ENCODE results near the gene KXD1.

KXD1 gene

DNA sequence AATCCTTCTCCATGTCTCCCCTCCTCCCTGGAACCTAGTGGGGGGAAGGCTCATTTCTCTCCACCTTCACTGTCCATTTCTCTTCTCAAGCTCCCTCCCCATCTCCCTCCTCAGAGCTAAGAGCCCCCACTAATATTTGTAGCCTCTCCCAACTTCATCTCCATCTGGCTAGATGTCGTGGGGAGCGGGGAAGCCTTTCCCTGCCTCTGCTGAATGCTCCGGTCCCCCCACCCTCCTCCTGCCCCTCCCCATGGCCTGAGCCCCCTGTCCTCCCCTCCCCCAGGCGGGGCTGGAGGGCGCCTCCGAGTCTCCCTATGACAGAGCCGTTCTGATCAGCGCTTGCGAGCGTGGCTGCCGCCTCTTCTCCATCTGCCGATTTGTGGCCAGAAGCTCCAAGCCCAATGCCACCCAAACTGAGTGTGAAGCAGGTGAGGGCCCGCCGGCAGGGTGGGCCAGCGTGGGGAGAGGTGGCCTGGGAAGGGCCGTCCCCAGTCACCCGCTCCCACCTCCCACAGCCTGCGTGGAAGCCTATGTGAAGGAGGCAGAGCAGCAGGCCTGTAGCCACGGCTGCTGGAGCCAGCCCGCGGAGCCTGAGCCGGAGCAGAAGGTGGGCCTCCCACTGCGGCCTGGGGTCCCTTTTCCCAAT lies 56.0 kb downstream of the KXD1 start:
- Histone ChIP-seq H3K14ac (ENCODE audit: low read length) (no peak overlapping the region), H3K27me3 (ENCODE audit: control insufficient read depth in 3 of 3, insufficient read depth in 3 of 3, low read depth in 1 of 3, low read length in 3 of 3) (peaks cover 41 to 64% (median 59%) of the 10 kb centered on the region in 3 experiments), H3K9me3 (replicated peaks in 1 of 2; ENCODE audit: control insufficient read depth in 2 of 2, insufficient read depth in 1 of 2, low read depth in 1 of 2, low read length in 2 of 2) (peaks cover 0 to 10% of the 10 kb centered on the region in 2 donors), H3K9ac (ENCODE audit: low read depth, low read length, poor library complexity) (peak overlapping the region; percentile 56), H3K79me1 (ENCODE audit: low read depth, low read length) (no peaks in the 10 kb centered on the region), H2BK120ac (ENCODE audit: low read depth, low read length) (peak overlapping the region; percentile 24), H2AK5ac (ENCODE audit: low read depth, low read length) (peak overlapping the region; percentile 11), H3K4me2 (ENCODE audit: insufficient read depth, low read length, poor library complexity, severe bottlenecking) (peak overlapping the region; percentile 32), H3K23ac (ENCODE audit: low read depth, low read length, poor library complexity) (no peak overlapping the region), H3K4ac (ENCODE audit: low read length) (no peak overlapping the region), H2BK12ac (ENCODE audit: low read length) (peak overlapping the region; percentile 17), H3K18ac (ENCODE audit: low read length) (peak overlapping the region; percentile 59), H3K36me3 (replicated peaks in 1 of 2; ENCODE audit: control insufficient read depth in 2 of 2, insufficient read depth in 2 of 2, low read length in 2 of 2) (no peaks in the 10 kb centered on the region), H3K27ac (replicated peaks; ENCODE audit: low read length) (no peak overlapping the region), H2AFZ (ENCODE audit: low read length) (peak overlapping the region; percentile 99), H2BK5ac (ENCODE audit: low read length) (peak overlapping the region; percentile 62), H4K8ac (ENCODE audit: low read depth, low read length) (no peak overlapping the region), H3K4me3 (ENCODE audit: low read length in 2 of 2) (peak overlapping the region; percentile 48 to 85), H3K4me1 (ENCODE audit: control insufficient read depth in 2 of 2, insufficient read depth in 1 of 2, low read depth in 1 of 2, low read length in 2 of 2) (peaks cover 21 to 33% of the 10 kb centered on the region in 2 donors), H2BK15ac (ENCODE audit: low read length) (peak overlapping the region; percentile 10), H4K91ac (ENCODE audit: low read depth, low read length, poor library complexity) (no peak overlapping the region)
- WGBS, 2 donors (ENCODE audit: extremely low coverage in 2 of 2, insufficient read length in 2 of 2, insufficient replicate concordance in 1 of 2): no CpG with 5 or more reads among the region's 23 CpGs
- no peak for DNase-seq (ENCODE audit: low spot score)

DNA sequence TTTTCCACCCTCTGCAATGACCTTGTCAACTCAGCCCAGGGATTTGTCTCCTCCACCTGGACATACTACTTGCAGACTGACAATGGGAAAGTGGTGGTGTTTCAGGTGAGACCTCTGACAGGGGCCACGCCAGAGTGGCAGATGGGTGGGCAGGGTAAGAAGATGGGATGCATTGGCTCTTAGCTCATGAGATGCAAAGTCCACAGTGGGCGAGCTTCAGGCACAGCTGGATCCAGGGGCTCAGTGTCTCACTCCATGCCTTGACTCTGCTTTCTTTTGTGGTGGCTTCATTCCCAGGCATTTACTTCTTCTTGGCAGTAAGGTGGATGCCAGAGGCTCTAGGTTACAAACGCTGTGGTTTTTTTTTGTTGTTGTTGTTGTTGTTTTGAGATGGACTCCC lies 58.4 kb downstream of the KXD1 start:
- H2AFZ ChIP-seq (ENCODE audit: low read length): no peak overlapping the region
- H3K9ac ChIP-seq (ENCODE audit: low read depth, low read length, poor library complexity): no peak overlapping the region
- no peak overlapping the region for H2BK12ac ChIP-seq (ENCODE audit: low read length)
- H2AK5ac ChIP-seq (ENCODE audit: low read depth, low read length): no peak overlapping the region
- no peak overlapping the region for H3K18ac ChIP-seq (ENCODE audit: low read length)
- H3K4me1 ChIP-seq (ENCODE audit: control insufficient read depth in 2 of 2, insufficient read depth in 1 of 2, low read depth in 1 of 2, low read length in 2 of 2): peaks cover 15 to 20% of the 10 kb centered on the region in 2 donors
- no peak overlapping the region for H4K91ac ChIP-seq (ENCODE audit: low read depth, low read length, poor library complexity)
- H2BK15ac ChIP-seq (ENCODE audit: low read length): no peak overlapping the region
- H2BK120ac ChIP-seq (ENCODE audit: low read depth, low read length): no peak overlapping the region
- H3K4me2 ChIP-seq (ENCODE audit: insufficient read depth, low read length, poor library complexity, severe bottlenecking): no peak overlapping the region
- peaks cover 26 to 44% (median 37%) of the 10 kb centered on the region in 3 experiments for H3K27me3 ChIP-seq (ENCODE audit: control insufficient read depth in 3 of 3, insufficient read depth in 3 of 3, low read depth in 1 of 3, low read length in 3 of 3)
- H3K9me3 ChIP-seq (replicated peaks in 1 of 2; ENCODE audit: control insufficient read depth in 2 of 2, insufficient read depth in 1 of 2, low read depth in 1 of 2, low read length in 2 of 2): peaks cover 0 to 10% of the 10 kb centered on the region in 2 donors
- no peaks in the 10 kb centered on the region for H3K36me3 ChIP-seq (replicated peaks in 1 of 2; ENCODE audit: control insufficient read depth in 2 of 2, insufficient read depth in 2 of 2, low read length in 2 of 2)
- DNase-seq (ENCODE audit: low spot score): no peak
- no peaks in the 10 kb centered on the region for H3K79me1 ChIP-seq (ENCODE audit: low read depth, low read length)
- H3K23ac ChIP-seq (ENCODE audit: low read depth, low read length, poor library complexity): no peak overlapping the region
- no peak overlapping the region for H3K4ac ChIP-seq (ENCODE audit: low read length)
- no peak overlapping the region for H4K8ac ChIP-seq (ENCODE audit: low read depth, low read length)
- no peak overlapping the region for H3K27ac ChIP-seq (replicated peaks; ENCODE audit: low read length)
- H3K14ac ChIP-seq (ENCODE audit: low read length): no peak overlapping the region
- WGBS, 2 donors (ENCODE audit: extremely low coverage in 2 of 2, insufficient read length in 2 of 2, insufficient replicate concordance in 1 of 2): no CpG with 5 or more reads among the region's 3 CpGs
- no peak overlapping the region for H2BK5ac ChIP-seq (ENCODE audit: low read length)
- H3K4me3 ChIP-seq (ENCODE audit: low read length in 2 of 2): no peak overlapping the region

DNA sequence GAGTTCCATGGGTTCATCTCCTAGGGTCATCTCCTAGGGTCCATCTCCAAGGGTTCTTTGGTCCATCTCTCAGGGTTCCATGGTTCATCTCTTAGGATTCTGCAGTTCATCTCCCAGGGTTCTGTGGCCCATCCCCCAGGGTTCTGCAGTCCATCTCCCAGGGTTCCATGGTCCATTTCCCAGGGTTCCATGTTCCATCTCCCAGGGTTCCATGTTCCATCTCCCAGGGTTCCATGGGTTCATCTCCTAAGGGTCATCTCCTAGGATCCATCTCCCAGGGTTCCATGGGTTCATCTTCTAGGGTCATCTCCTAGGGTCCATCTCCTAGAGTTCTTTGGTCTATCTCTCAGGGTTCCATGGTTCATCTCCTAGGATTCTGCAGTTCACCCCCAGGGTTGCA lies 59.9 kb downstream of the KXD1 start:
- Histone ChIP-seq H3K4me1 (ENCODE audit: control insufficient read depth in 2 of 2, insufficient read depth in 1 of 2, low read depth in 1 of 2, low read length in 2 of 2) (peaks cover 4 to 7% of the 10 kb centered on the region in 2 donors), H2AFZ (ENCODE audit: low read length) (no peak overlapping the region), H3K23ac (ENCODE audit: low read depth, low read length, poor library complexity) (no peak overlapping the region), H2BK120ac (ENCODE audit: low read depth, low read length) (no peak overlapping the region), H2AK5ac (ENCODE audit: low read depth, low read length) (no peak overlapping the region), H4K91ac (ENCODE audit: low read depth, low read length, poor library complexity) (no peak overlapping the region), H2BK5ac (ENCODE audit: low read length) (no peak overlapping the region), H4K8ac (ENCODE audit: low read depth, low read length) (no peak overlapping the region), H3K14ac (ENCODE audit: low read length) (no peak overlapping the region), H3K9me3 (replicated peaks in 1 of 2; ENCODE audit: control insufficient read depth in 2 of 2, insufficient read depth in 1 of 2, low read depth in 1 of 2, low read length in 2 of 2) (peaks cover 0 to 10% of the 10 kb centered on the region in 2 donors), H3K4ac (ENCODE audit: low read length) (no peak overlapping the region), H3K79me1 (ENCODE audit: low read depth, low read length) (no peaks in the 10 kb centered on the region), H3K36me3 (replicated peaks in 1 of 2; ENCODE audit: control insufficient read depth in 2 of 2, insufficient read depth in 2 of 2, low read length in 2 of 2) (no peaks in the 10 kb centered on the region), H3K27ac (replicated peaks; ENCODE audit: low read length) (no peak overlapping the region), H3K4me2 (ENCODE audit: insufficient read depth, low read length, poor library complexity, severe bottlenecking) (no peak overlapping the region), H3K27me3 (ENCODE audit: control insufficient read depth in 3 of 3, insufficient read depth in 3 of 3, low read depth in 1 of 3, low read length in 3 of 3) (peaks cover 12 to 30% (median 23%) of the 10 kb centered on the region in 3 experiments), H3K18ac (ENCODE audit: low read length) (no peak overlapping the region), H2BK15ac (ENCODE audit: low read length) (no peak overlapping the region), H3K9ac (ENCODE audit: low read depth, low read length, poor library complexity) (no peak overlapping the region), H2BK12ac (ENCODE audit: low read length) (no peak overlapping the region), H3K4me3 (ENCODE audit: low read length in 2 of 2) (no peak overlapping the region)
- no peak for DNase-seq (ENCODE audit: low spot score)

DNA sequence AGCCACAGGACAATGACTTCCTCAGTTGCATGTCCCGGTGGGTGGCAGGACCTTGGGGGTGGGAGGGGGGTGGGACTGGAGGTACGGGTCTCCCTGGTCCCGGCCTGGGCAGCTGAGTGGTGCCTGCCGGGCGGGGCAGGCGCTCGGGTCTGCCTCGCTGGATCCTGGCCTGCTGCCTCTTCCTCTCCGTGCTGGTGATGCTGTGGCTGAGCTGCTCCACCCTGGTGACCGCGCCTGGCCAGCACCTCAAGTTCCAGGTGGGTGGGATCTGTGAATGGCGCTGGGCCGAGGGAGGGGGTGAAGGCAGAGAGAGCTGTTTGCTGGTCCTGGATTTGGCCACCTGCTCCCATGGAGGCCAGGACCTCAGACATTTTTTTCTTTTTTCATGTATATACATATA lies 60.6 kb downstream of the KXD1 start:
- peaks cover 0 to 10% of the 10 kb centered on the region in 2 donors for H3K9me3 ChIP-seq (replicated peaks in 1 of 2; ENCODE audit: control insufficient read depth in 2 of 2, insufficient read depth in 1 of 2, low read depth in 1 of 2, low read length in 2 of 2)
- no peak overlapping the region for H3K9ac ChIP-seq (ENCODE audit: low read depth, low read length, poor library complexity)
- H3K14ac ChIP-seq (ENCODE audit: low read length): no peak overlapping the region
- H3K4me2 ChIP-seq (ENCODE audit: insufficient read depth, low read length, poor library complexity, severe bottlenecking): no peak overlapping the region
- peaks cover 3 to 6% of the 10 kb centered on the region in 2 donors for H3K4me1 ChIP-seq (ENCODE audit: control insufficient read depth in 2 of 2, insufficient read depth in 1 of 2, low read depth in 1 of 2, low read length in 2 of 2)
- no peak overlapping the region for H3K23ac ChIP-seq (ENCODE audit: low read depth, low read length, poor library complexity)
- no peak overlapping the region for H4K91ac ChIP-seq (ENCODE audit: low read depth, low read length, poor library complexity)
- no peak overlapping the region for H3K27ac ChIP-seq (replicated peaks; ENCODE audit: low read length)
- no peak overlapping the region for H2BK5ac ChIP-seq (ENCODE audit: low read length)
- WGBS, 2 donors (ENCODE audit: extremely low coverage in 2 of 2, insufficient read length in 2 of 2, insufficient replicate concordance in 1 of 2): no CpG with 5 or more reads among the region's 13 CpGs
- no peak overlapping the region for H3K4ac ChIP-seq (ENCODE audit: low read length)
- DNase-seq (ENCODE audit: low spot score): no peak
- peaks cover 6 to 23% (median 16%) of the 10 kb centered on the region in 3 experiments for H3K27me3 ChIP-seq (ENCODE audit: control insufficient read depth in 3 of 3, insufficient read depth in 3 of 3, low read depth in 1 of 3, low read length in 3 of 3)
- no peak overlapping the region for H2AFZ ChIP-seq (ENCODE audit: low read length)
- H2BK15ac ChIP-seq (ENCODE audit: low read length): no peak overlapping the region
- H2BK12ac ChIP-seq (ENCODE audit: low read length): no peak overlapping the region
- no peaks in the 10 kb centered on the region for H3K36me3 ChIP-seq (replicated peaks in 1 of 2; ENCODE audit: control insufficient read depth in 2 of 2, insufficient read depth in 2 of 2, low read length in 2 of 2)
- no peak overlapping the region for H3K18ac ChIP-seq (ENCODE audit: low read length)
- H2AK5ac ChIP-seq (ENCODE audit: low read depth, low read length): no peak overlapping the region
- H3K4me3 ChIP-seq (ENCODE audit: low read length in 2 of 2): no peak overlapping the region
- no peaks in the 10 kb centered on the region for H3K79me1 ChIP-seq (ENCODE audit: low read depth, low read length)
- H4K8ac ChIP-seq (ENCODE audit: low read depth, low read length): no peak overlapping the region
- no peak overlapping the region for H2BK120ac ChIP-seq (ENCODE audit: low read depth, low read length)

Data from neuronal stem cell (in vitro differentiated cells).